SK-N-MC (cell line): ENCODE results near the gene ZNF438.

Experiments
- EZH2 ChIP-seq: fragments of 200-600 bp; sonication (generic); IDR thresholded peaks from one replicate; pipeline ENCODE4 v1.6.1; 2017; ENCODE audit warnings: antibody characterized with exemption
- FOXP2 ChIP-seq: optimal IDR thresholded peaks from 2 replicates; pipeline ENCODE3; 2011; ENCODE audit warnings: mild to moderate bottlenecking, moderate library complexity; ENCODE audit not compliant: insufficient read depth; ENCODE audit errors: extremely low read length, control extremely low read depth
- POLR2AphosphoS5 ChIP-seq: IDR thresholded peaks from 2 replicates; pipeline ENCODE4 v1.6.1; 2012; ENCODE audit warnings: mild to moderate bottlenecking, low read depth, low read length, borderline replicate concordance

- no peak for TF ChIP-seq EZH2
- TF ChIP-seq POLR2AphosphoS5, result no peak
- TF ChIP-seq FOXP2, result no peak
Measured at GRCh38 chr10:30863516-30864210, 168.0 kb downstream of the ZNF438 start.
